GM21515 (cell line): ENCODE results near the gene TWNK.

ENCODE experiments used
- ATAC-seq: cut with Tn5 transposase; IDR thresholded peaks from one replicate; pipeline ENCODE4 v1.9.1; 2021; ENCODE audit not compliant: unreplicated experiment

TWNK gene

DNA sequence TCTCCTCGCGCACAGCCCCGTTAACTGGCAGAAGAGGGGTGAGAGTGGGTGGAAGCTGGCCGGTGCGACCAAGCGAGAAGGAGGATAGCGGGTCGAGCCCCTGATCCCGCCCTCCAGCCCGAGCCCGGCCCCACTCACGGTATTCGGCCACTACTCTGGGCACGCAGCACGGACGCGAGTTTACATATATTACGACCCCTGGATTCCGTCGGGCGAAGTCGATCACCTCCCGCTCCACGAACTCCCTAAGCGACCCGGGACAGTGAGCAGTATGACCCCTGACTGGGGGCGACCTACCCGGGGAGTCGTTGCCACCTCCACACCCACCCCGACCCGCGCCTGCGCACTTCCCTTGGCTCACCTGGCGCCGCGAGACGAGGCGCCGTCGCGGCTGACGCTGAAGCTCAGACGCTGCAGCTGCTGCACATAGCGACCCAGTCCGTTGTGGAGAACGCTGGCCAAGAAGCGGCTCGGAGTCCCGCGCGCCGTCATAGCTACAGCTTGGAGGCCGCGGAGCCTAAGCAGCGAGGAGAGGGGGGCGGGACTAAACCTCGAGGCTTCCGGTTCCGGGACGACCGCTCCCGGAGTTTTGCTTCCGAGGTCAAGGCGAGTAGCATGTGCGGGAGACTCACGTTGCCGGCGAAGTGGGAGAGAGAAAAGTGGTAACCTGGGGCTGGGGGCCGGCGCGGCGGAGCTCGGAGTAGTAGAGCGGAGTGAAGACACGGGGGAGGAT, at the start of gene TWNK, which contains the start of gene MRPL43:
Gene TWNK, plus strand, starts transcription at position 592 of the 733 bp plus-strand sequence. CDS start 668 bp downstream, outside the sequence.
Gene MRPL43, minus strand, starts transcription at position 546 of the 733 bp plus-strand sequence. Its CDS starts 54 bp downstream, at position 492.
- peak; percentile 59 for ATAC-seq

DNA sequence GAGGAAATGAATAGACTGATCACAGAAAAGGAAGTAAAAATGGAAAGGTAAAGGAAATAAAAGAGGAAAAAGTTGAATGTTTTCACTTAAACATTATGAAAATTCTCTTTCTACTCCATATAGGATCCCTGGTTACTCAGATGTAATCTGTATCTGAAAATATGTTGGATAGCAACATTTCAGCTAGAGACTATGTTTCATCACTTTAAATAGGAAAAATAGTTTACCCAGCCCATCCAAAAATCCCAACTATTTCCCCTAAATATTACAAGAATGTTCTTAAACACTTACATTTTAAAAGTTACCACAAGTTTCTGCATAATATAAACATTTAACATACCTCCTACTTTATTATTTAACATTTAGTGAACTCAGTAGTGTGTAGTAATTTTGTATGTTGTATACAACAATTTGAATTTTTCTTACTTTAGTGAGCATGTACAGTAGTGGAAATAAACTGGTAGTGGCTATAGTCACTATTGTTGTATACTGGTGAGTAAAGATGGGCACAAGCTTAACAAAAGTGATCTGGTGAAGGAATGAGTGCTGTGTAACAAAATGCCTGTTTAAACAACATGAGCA, 47.5 kb upstream of the TWNK start:
- ATAC-seq, result no peak

DNA sequence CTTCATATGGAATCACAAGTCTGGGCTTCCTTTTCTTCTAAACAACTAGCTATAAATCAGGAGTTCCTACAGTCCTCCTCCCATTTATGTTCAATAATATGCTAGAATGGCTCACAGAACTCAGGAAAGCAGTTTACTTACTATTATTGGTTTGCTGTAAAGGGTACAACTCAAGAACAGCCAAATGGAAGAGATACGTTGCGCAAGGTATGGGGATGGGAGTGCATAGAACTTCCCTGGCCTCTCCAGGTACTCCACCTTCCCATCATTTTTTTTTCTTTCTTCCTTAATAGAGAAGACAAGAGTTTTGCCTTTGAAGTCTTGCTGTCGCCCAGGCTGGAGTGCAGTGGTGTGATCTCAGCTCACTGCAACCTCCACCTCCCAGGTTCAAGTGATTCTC, 45.1 kb upstream of the TWNK start:
- no peak for ATAC-seq

DNA sequence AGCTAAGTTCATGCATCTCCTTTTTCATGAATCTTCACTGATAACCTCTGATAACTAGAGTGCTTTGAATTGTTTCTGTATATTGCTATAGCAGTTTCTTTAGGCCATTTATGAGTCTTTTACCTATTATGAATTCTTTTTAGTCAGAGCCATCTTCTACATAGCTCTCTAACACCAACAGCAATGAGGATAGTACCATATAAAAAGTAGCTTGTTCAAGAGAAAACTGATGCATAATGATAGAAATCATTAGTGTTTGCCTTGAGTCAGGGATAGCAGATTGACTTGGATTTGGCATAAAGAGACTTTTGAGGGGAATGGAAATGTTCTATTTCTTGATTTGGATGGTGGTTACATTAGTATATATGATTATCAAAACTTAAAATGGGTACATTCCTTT, 43.8 kb upstream of the TWNK start:
- no peak for ATAC-seq

DNA sequence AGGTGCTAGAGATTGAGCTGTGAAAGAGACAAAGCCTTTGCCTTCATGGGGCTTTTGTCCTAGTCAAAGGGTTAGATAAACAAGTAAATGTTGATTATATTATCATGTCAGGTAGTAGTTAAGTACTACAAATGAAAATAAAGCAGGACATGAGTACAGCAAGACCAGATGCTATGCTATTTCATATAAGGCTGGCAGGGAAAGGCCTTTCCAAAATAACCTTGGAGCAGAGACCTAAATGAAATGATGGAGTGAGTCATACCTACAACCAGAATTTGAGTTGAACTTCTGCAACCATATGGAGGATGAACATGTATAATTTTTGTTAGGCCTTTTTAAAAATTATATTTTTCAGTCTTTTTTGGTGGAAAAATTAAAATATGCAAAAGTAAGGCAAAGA, 41.6 kb upstream of the TWNK start:
- no peak for ATAC-seq

DNA sequence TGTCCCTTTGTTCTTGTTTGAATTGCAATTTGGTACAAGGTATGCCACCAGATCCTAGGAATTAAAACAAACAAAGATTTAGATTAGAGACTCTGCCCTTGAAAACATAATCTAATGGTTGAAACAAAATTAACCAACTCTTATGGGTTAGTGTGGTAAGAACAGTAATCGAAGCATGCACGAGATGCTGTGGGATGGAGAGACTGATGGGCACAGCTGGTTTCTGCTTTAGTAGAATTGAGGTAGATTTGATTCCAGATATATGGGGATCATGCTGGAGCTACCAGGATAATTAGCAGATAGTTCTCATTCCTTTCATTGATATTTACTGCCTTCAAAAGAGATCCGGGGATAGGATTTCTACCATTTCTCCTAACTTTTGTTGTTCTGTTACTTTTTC, 38.4 kb upstream of the TWNK start:
- no peak for ATAC-seq

DNA sequence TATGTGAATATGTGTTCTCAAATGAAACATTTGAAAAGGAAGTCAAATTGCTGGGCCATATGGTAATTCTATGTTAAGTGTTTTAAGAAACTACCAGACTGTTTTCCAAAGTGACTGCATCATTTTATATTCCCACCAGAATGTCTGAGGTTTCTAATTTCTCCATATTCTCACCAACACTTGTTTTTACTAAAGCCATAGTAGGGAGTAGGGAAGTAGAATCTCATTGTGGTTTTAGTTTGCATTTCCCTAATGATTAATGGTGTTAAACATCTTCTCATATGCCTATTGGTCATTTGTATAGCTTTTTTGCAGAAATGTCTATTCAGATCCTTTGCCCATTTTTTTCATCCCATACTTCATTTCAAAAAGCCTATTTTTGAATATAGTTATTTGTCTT, 27.1 kb upstream of the TWNK start:
- ATAC-seq, result no peak

DNA sequence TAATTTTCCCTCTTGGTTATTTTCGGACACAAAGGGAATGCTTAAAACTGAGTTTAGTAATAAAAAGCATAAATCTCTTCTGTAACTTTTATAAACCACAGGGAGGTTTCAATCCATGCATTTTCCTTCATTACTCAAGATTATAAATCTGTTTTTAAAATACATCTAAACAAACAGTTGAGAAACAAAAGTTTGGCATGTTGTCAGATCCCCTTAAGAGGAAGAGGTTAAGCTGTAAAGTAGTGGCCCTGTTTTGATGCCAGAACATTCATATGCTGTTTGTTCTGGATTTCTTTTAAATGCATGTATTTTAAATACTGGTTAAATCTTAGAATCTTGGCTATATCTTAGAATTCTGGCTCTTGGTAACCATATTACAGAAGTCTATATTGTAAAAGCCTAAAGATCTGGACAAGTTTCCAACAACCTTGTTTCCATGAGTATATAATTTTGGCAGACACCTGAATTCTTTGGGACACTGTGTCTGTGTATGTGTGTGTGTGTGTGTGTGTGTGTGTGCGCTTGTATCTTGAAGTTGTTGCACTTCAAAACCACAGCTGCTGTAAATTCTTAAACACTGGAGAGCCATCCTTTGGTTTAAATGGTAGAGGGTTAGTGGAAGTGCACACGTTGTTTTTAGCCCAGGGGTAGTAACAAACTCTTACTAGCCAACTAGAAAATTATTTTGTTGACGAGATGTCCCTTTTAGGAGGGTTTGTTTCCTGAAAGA, 24.8 kb upstream of the TWNK start:
- no peak for ATAC-seq

DNA sequence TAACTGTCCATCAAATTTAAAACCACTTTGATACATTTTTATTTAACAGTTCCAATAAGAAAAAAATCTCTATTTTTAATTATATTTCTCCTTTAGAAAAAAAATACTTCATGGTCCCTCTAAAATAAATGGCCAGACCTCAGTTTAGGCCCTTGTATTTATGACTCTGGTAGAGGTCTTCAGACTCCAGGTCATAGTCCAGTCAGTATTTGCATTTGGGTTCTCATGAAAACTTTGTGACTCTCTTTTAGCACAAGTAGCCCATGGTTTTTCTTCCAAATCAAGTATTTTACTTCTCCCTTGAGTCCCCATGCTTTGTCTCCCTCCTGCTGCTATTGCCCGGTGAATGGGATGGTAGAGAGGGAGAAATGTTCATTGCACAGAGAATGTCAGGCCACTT, 23.5 kb upstream of the TWNK start:
- ATAC-seq, result no peak

DNA sequence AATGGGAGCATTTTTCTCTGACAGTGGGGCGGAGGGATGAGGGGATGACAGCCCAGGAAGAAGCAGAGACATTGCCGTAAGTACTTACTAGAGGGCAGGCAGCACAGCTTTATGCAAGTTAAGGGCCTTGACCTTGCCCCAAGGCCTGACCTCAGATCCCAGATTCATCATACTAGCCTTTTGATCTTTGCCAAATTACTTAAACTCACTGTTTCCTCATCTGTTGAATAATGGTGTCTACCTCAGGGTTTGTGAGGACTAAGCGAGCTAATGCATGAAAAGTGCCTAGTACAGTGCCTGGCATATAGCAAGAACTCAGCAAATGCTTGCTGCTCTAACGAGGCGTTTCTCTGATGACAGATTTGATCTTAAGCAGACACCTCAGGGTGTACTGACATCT, 21.5 kb upstream of the TWNK start:
- no peak for ATAC-seq

DNA sequence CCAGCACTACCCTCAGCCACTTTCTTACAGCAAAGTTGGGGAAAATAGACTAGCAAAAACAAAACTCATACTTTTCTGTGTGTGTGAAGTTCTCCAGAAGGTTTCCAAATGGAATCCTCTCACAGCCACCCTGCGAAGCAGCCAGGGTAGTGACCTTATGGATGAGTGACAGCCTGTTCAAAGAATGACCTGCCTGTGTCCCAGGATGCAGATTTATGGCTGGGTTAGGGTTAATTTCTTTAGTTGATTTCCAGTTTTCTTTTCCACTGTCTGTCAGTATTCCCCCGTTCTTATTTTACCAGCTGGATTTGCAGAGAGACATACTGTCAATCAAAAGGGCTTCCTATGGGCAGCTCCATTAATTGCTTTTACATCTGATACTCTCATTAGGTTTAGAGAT, 20.5 kb upstream of the TWNK start:
- no peak for ATAC-seq

DNA sequence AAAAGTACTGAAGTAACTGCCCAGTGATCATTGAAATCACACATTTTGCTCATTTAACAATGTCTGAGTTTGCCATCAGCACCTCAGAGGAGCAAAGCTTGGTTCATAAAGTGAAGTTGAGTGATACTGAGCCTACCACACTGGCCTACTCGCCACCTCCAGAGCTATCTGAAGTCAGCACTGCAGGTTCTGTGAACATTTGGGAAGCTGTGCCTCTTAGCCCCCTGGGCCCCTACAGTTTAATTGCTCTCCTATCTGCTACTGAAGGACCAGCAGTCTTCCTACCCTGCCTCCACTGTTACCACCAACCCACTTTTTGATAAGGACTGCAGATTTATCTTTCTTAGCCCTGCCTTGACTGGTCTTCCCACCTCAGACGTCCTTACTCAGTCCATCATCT, 20.0 kb upstream of the TWNK start:
- no peak for ATAC-seq

DNA sequence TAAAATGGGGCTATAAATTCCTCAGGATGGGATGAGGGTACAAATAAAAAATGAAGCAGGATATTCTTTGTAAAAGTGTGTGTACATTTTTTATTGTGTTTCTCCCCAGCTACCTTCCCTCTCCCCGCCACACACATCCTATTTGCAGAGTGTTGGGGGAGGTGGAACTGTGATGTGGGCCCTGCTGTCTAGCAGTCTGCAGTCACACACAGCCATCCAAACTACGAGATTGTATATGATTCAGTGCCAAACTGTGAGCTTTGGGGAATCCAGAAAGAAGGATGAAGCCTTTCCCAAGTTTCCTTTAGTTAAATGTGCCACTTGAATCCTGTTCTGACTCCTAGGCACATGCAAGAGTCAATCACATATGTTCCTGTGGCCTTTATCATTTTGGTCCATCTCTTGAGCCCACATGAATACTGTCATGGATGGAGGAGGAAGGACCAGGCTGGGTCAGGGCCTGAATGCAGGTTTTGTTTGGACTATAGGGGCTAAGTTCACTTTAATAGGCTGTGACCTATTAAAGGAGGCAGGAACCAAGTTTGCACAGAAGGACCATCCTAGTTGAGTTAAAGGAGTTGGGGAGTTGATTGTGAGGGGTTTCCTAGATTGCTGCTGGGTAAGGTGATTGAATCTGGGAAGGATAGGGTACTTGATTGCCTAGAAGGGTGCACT, 19.1 kb upstream of the TWNK start:
- no peak for ATAC-seq

DNA sequence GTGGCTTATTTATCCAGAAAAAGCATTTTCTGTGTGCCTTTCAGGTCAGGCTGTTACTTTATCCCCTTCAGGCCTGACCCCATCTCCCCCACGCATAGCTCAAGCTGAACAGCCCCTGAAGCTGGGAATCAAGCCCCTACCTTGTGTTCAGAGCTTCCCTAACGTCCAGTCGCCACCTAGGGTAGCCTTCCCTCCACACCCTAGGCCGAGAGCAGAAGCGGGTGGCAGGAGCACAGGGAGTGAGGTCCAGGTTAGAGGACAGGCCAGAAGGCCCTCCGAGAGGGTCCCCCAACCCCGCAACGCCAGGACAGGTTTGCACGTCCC, 18.5 kb upstream of the TWNK start:
- ATAC-seq, result no peak

DNA sequence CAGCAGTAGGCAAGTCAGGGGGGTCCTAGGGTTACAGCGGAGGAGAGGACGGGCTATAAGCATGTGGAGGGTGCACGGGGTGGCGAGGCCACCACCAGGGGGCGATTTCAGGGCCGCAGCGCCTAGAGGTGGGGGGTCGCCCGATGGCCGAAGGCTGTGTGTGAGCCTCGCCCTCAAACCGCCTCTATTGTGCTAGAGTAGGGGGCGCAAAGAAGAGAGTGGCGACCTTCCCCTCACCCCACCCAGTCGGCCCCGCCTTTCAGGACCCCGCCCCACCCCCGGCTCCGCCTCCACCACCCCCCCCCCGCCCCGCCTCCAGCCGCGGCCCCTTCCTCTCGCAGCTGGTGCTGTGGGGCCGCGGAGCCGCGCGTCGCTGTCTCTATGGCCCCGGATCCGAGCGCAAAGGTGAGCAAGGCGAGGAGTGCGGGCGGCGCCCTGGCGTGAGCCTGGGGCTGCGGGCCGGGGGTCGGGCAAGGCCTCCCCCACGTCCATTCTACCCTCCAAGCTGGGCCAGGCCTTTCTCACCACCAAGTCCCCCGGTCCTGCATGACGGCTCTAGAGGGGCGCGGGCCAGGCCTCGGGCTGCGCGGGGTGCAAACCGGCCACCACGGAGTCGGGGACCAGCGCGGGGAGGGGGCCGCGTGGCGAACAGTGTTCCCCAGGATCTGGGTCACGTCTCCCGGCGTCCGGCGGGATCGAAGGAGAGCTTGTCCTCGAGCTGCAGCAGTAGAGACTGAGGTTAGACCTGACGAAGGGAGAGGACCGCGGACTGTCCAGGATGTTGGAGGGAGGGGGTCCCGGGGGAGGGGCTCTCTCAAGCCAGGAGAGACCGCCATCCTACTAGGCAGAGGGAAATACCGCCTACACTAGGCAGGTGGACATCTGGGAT, 17.9 kb upstream of the TWNK start, which contains the start of gene SEMA4G:
Gene SEMA4G, plus strand, starts transcription at position 318 of the 889 bp plus-strand sequence. CDS start 3,409 bp downstream, outside the sequence.
- ATAC-seq, result no peak

DNA sequence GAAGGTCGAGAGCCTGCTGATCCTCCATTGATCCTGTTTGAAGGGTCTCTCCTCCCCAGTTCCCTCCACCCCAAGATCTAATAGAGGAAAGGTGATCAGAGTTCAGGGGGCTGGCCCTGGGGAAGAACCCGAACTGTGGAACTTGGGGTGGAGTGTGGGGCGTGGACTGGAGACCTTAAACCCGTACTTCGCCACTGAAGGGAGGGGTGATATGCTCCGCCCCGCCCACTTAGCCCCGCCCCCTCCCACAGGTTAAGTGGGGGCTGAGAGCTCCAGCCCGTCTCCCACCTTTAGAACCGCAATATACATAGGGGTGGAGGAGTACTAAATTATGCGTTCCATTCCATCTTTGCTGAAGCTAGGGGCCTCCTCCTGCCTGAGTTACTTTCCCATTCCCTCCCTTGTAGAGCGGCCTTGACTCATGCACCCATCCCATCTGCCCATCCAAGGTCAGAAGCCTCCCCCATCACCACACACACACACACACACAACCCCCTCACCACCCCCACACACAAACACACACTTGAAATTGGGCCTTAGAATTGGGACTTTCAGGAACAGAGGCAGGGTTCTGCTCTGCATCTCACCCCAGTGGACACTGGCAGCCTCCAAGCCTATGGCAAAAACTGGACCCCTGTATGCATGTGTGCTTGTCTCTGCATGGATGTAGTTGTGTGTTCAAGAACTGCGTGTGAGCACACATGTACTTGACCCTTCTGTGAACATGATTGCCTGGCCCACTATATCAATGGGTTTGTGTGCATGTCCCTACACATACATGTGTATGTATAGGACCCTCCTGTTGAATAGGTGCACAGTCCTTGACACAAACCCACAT, 17.0 kb upstream of the TWNK start:
- no peak for ATAC-seq

DNA sequence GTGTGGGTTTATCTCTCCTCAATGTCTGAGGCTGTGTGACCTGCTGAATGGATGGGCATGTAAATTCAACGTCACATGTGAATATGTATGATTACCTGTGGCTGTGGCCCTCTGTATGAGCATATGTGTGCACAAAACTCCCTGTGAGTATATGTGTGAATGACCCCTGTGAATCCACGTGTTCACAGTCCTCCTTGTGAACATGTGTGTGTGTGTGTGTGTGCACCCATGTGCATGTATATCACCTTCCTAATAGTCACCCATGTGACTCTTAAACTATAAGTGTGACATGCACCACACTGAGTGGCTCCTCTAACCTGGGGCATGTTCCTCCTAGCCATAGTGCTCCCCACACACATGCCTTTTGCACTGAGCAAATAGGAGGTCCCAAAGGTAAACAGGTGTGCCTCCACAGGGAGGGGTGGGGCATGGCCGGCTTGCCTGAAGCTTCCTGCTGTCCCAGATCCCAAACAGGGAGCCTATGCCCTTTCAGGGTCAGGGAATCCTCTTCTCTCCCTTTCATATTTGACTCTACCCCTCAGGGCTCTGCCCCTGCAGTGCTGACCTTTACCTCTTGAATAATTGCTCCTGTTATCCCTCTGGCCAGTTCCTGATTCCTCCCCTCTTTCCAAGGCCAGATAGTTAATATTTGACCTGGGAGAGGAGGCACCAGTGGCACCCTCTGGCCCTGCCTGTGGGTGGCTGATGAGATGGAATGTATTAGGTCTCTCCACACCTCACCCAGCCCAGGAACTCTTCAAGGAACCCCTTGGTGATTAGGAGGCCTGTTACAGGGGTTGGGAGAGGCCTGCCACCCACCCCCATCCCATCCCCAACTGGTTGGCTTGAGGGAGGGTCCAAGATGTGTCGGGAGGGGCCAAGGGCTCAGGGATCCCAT, 16.2 kb upstream of the TWNK start:
- no peak for ATAC-seq

DNA sequence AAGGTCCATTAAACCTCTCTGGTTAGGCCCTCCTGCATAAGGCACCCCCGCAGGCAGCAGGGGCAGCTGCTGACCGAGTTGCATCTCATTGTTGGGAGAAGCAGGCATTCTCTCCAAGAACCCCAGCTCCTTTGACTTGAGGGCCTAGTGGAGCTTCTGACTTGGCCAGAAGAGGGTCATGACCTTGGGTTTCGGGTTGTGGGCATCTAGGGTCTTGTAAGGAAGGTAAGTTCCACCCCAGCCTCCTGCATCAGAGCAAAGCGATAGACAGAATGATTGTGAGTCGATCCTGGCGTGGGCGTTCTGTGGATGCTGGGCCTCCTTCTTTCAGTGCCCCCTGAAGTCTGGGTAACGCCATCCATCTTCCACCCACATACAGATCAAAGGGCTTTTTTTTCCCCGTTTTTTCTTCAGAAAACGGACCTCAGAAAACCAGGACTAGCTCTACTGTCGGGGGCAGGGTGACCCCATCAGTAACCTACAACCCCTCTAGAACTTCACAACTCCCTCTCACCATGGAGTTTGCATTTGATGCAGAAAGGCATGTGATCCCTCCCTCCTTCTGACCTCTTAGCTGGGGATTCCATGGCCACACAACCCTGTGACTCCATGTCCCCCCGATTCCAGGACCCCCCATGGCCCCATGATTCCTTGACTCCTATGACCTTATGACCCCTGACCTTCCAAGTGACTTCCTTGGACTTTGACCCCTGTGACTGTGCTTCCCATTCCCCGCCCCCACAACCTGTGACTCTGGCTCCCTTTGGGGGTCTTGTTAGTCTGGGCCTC, 15.0 kb upstream of the TWNK start:
- ATAC-seq, result no peak
